H54 (cell line): ENCODE data around the gene CPE.

Experiments used
- DNase-seq: peaks from one replicate; pipeline ENCODE4 v3.0.0; 2011; ENCODE audit warnings: low spot score, mixed read lengths; ENCODE audit not compliant: insufficient read length
- FAIRE-seq: peaks from 3 replicates; lab custom pipeline; 2011; peaks lifted over from hg19 to GRCh38; lab: Jason Lieb, UNC
- POLR2A ChIP-seq: IDR thresholded peaks from 2 replicates; pipeline ENCODE4 v1.6.1; 2011; ENCODE audit warnings: low read depth, mild to moderate bottlenecking, low read length

CPE gene

DNA sequence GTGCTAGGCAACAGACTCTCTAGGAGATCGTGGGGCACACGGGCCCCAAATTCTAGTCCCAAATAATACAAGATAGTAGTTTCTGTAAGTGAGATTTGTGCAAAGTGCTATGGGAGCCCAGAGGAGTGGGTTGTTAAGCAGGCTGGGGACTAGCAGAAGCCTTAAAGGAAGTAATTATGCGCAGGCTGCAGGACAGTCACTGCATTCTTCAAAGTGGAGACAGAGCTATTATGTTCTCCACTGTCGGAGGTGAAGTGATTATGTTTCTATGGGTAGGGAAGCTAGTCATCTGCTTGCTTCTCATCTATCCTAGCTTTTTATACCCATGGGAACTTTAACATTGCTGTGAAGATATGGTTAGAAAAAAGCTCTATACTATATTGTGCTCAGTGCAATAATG, 154.2 kb downstream of the CPE start:
- FAIRE-seq (no peak), DNase-seq (no peak)
- TF ChIP-seq POLR2A: no peak

DNA sequence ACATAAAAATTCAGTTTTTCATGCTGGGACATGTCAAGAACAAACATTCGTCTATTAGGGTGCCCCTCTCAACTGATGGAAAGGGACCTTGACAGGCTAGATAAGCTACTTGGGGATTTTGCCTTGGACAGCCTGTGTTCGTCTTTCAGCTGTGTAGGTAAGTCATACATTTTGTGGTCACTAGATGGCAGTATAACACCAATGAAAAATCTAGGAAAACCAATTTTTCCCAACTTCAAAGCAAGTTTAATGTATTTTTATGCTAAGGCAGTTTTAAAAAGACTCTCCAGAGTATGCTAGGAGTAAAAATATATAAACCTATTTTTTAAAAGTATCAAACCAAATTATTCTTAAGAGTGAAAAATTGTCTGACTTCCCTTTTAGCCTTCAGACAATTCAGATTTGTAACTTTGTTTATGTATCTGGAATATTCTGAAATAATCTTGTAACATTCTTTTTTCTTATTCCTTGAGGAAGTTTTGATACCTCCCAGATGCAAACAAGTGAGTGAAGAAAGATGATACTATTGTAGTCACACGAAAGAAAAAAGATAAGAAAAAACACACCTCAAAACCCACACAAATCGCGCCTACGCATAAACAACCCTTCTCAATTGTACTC, 158.3 kb downstream of the CPE start:
- FAIRE-seq: peak; percentile 80
- TF ChIP-seq POLR2A: no peak
- no peak for DNase-seq

DNA sequence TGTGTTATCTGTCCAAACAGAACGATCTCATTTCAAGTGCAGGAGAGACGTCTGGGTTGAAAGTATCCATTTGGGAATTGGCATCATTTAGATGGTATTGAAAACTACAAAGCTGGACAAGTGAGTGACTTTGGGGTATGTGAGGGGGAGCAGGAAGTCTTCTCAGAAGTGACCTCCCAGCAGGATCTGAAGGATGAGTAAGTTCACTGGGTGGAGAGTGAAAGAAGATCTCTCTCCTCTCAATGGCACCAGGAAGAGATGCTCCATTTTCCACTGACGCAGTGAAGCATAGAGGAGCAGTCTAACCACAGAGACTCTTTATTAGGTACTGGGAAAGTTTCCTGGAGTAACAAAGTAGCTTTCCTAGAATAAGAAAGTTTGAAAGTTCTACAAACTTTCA, 161.0 kb downstream of the CPE start:
- TF ChIP-seq POLR2A: no peak
- DNase-seq (no peak), FAIRE-seq (no peak)

DNA sequence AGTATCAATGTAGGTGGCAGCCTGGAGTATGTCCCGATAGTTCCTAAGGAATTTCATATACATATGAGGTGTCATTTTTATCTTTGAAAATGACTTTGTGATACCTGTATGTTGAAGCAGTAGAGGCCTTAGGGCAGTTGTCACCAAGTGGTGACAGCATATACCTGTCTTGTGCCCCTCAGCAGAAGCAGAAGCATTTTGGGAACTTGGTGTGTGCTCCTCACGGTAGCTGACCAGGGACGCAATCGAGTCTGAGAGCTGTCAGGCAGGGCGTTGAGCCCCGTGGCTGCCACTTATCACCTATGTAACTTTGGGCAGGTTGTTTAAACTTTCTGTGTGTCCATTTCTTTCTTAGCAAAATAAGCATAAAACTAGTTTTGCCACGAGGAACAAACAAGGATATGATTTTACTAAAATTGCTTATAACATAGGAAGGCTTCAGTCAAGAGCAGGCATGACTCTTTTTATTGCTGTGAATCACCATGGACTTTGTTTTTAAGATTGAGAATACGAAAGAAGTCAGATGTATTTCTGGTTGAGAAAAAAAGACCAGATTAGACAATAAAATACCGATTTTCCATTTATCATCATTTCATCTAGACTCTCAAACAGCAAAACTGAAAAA, 161.5 kb downstream of the CPE start:
- TF ChIP-seq POLR2A: no peak
- DNase-seq (no peak), FAIRE-seq (no peak)

DNA sequence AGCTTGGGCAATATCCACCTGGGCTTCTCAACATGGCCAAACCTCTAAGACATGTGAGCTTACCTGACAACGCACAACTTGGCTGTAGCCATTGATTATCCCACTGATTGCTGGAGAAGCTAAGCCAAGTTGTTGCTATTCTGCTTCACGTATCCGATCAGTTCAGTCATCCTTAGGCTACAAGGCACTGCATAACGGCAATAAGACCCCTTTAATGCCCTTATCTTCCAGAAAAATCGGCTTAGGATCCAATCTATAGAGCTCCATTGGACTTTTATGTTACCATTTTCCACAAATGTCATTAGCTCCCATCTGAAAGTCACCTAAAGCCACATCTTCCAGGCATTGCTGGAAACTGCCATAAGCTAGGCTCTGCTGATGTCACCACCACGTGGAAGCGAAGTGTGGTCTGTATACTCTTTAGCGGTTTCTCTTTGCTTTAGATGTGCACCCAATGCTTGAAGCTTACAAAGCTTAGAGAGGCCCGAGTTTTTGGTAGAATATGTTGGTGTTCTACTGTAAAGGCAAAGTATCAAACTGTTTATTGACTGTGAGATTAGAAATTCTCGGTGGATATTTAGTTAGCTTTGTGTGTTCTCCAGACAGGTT, 163.1 kb downstream of the CPE start:
- no peak for DNase-seq
- no peak for TF ChIP-seq POLR2A
- FAIRE-seq: no peak

DNA sequence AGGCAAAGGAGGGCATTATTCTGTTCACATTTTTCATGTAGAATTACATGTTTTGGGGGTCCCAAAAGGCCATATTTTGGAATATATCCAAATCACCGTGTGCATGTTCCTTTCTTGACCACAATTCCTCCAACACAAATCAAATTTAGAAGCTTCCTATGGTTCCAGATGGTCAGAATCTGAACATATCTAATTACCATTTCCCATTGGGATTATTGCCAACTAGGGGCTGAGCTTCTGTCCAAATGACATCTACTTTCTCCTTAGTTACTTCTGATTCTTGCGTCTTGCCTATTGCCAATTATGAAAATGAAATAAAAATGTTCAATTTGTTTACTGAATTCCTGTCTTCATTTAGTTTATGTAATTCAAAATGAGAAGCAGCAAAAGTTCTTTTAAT, 163.7 kb downstream of the CPE start:
- FAIRE-seq (no peak), DNase-seq (no peak)
- no peak for TF ChIP-seq POLR2A
